BE2C (cell line): ENCODE data around the gene FOXE3.
"Not testable (repeated sequence)": the region's sequence is repeated elsewhere in the genome, so short reads cannot be mapped to it uniquely, and the experiment has no call there.

Experiments used
- DNase-seq: peaks from one replicate; pipeline ENCODE4 v3.0.0-alpha.2; 2020
- H3K27me3 ChIP-seq: fragments of 250-450 bp; sonication (Bioruptor Pico); 2 replicates; pipeline ENCODE4 v1.5.1; 2020; ENCODE audit warnings: mild to moderate bottlenecking
- H3K36me3 ChIP-seq: fragments of 250-450 bp; sonication (Bioruptor Pico); 2 replicates; pipeline ENCODE4 v1.5.1; 2020; ENCODE audit warnings: mild to moderate bottlenecking
- H3K4me1 ChIP-seq: fragments of 250-450 bp; sonication (Bioruptor Pico); 2 replicates; pipeline ENCODE4 v1.5.1; 2020
- H3K4me3 ChIP-seq: 2 replicates; pipeline ENCODE4 v1.5.1; 2011; ENCODE audit warnings: low read depth, low read length
- H3K9me3 ChIP-seq: fragments of 250-450 bp; sonication (Bioruptor Pico); 2 replicates; pipeline ENCODE4 v1.5.1; 2020
- CTCF ChIP-seq: IDR thresholded peaks from 2 replicates; pipeline ENCODE4 v1.5.1; 2012; ENCODE audit warnings: mild to moderate bottlenecking, low read depth, low read length

FOXE3 gene

GRCh38 chr1:47452426-47452825 is 36.3 kb downstream of the FOXE3 start:
- Histone ChIP-seq H3K9me3 (no peaks in the 10 kb centered on the region), H3K36me3 (no peaks in the 10 kb centered on the region), H3K27me3 (peaks cover 27% of the 10 kb centered on the region), H3K4me1 (no peaks in the 10 kb centered on the region), H3K4me3 (no peak overlapping the region)
- DNase-seq, result no peak
- no peak for TF ChIP-seq CTCF

GRCh38 chr1:47453910-47454309 is 37.8 kb downstream of the FOXE3 start:
- H3K9me3 ChIP-seq, H3K36me3 ChIP-seq, H3K4me3 ChIP-seq, DNase-seq, H3K4me1 ChIP-seq: not testable (repeated sequence)
- H3K27me3 ChIP-seq, result peaks cover 20% of the 10 kb centered on the region

- no peaks in the 10 kb centered on the region for H3K27me3 ChIP-seq
- H3K36me3 ChIP-seq, result no peaks in the 10 kb centered on the region
- H3K4me3 ChIP-seq, result no peak overlapping the region
- H3K4me1 ChIP-seq, result no peaks in the 10 kb centered on the region
- no peaks in the 10 kb centered on the region for H3K9me3 ChIP-seq
- no peak for TF ChIP-seq CTCF
- DNase-seq, result no peak
Observed at GRCh38 chr1:47456250-47456649, 40.2 kb downstream of the FOXE3 start.

GRCh38 chr1:47457547-47457946 is 41.5 kb downstream of the FOXE3 start:
- not testable (repeated sequence) for H3K4me3 ChIP-seq, H3K27me3 ChIP-seq, DNase-seq, H3K36me3 ChIP-seq, H3K9me3 ChIP-seq, H3K4me1 ChIP-seq

- Histone ChIP-seq H3K4me3 (no peak overlapping the region), H3K27me3 (no peaks in the 10 kb centered on the region), H3K4me1 (no peaks in the 10 kb centered on the region), H3K36me3 (no peaks in the 10 kb centered on the region), H3K9me3 (no peaks in the 10 kb centered on the region)
- no peak for TF ChIP-seq CTCF
- DNase-seq, result no peak
Observed at GRCh38 chr1:47459253-47459788, 43.2 kb downstream of the FOXE3 start.

GRCh38 chr1:47460040-47460439 is 44.0 kb downstream of the FOXE3 start:
- Histone ChIP-seq H3K27me3 (no peaks in the 10 kb centered on the region), H3K4me1 (no peaks in the 10 kb centered on the region), H3K4me3 (no peak overlapping the region), H3K36me3 (no peaks in the 10 kb centered on the region), H3K9me3 (no peaks in the 10 kb centered on the region)
- no peak for DNase-seq
- no peak for TF ChIP-seq CTCF

GRCh38 chr1:47460456-47460855 is 44.4 kb downstream of the FOXE3 start:
- no peaks in the 10 kb centered on the region for H3K27me3 ChIP-seq
- no peaks in the 10 kb centered on the region for H3K36me3 ChIP-seq
- no peaks in the 10 kb centered on the region for H3K4me1 ChIP-seq
- no peak for TF ChIP-seq CTCF
- no peaks in the 10 kb centered on the region for H3K9me3 ChIP-seq
- no peak for DNase-seq
- no peak overlapping the region for H3K4me3 ChIP-seq
